Breast epithelium (tissue), 3 donors: ENCODE measurements around the gene DUSP16.

Experiments used
- POLR2A ChIP-seq: fragments of 450-650 bp; IDR thresholded peaks from one replicate; pipeline ENCODE4 v1.6.1; 2016; ENCODE audit warnings: antibody characterized with exemption, mild to moderate bottlenecking, moderate library complexity
- POLR2AphosphoS5 ChIP-seq, 3 donors: sonication (generic); formaldehyde crosslinking; IDR thresholded peaks; one replicate each; pipeline ENCODE4 v1.6.1; 2017; ENCODE audit warnings: antibody characterized with exemption in 3 of 3

DNA sequence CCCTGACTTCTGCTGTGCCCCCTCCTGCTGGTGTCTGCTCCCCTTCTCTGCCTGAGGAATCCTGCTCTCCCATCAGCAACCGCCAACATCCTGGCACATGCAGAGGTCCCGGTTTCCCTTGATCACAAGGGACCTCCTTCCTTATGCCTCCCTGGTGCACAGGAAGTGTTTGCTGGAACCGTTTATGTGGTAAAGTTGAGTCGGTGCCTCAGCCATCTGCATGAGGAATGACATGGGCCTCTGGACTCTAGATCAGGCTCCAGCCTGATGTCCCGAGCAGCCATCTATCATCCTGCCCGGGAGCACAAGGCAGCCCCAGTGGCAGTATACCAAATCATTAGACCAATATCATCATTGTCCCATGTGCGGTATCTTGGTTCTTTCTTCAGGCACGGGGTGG lies 115.4 kb downstream of the DUSP16 start:
- TF ChIP-seq POLR2A (no peak), POLR2AphosphoS5 (IDR thresholded peaks at IDR 0.05) (no peak)
